ACC112 (cell line): ENCODE results near the gene PDZK1.
"Not testable (repeated sequence)": the region's sequence is repeated elsewhere in the genome, so short reads cannot be mapped to it uniquely, and the experiment has no call there.

ENCODE experiments used
- H2AFZ ChIP-seq: fragments of 200-600 bp; sonication (generic); one replicate; pipeline ENCODE4 v1.6.0; 2017; ENCODE audit warnings: antibody characterized with exemption, low read length; ENCODE audit not compliant: unreplicated experiment
- H3K27ac ChIP-seq: fragments of 200-600 bp; sonication (generic); 2 replicates; pipeline ENCODE4 v1.5.1; 2014; ENCODE audit warnings: low read depth, mild to moderate bottlenecking, antibody characterized with exemption, low read length, moderate library complexity
- H3K27me3 ChIP-seq: fragments of 200-600 bp; sonication (generic); 2 replicates; pipeline ENCODE4 v1.6.1; 2014; ENCODE audit warnings: mild to moderate bottlenecking, antibody characterized with exemption, low read length, moderate library complexity, mixed read lengths; ENCODE audit not compliant: insufficient read depth
- H3K36me3 ChIP-seq: fragments of 200-600 bp; sonication (generic); 2 replicates; pipeline ENCODE4 v1.6.1; 2016; ENCODE audit warnings: mild to moderate bottlenecking, antibody characterized with exemption, low read length, moderate library complexity, mixed read lengths; ENCODE audit not compliant: insufficient read depth
- H3K4me1 ChIP-seq: fragments of 200-600 bp; sonication (generic); one replicate; pipeline ENCODE4 v1.6.1; 2016; ENCODE audit warnings: low read length, mixed read lengths; ENCODE audit not compliant: insufficient read depth, unreplicated experiment, control insufficient read depth
- H3K4me3 ChIP-seq: fragments of 200-600 bp; sonication (generic); 2 replicates; pipeline ENCODE4 v1.5.1; 2014; ENCODE audit warnings: mild to moderate bottlenecking, low read depth, low read length
- H3K79me2 ChIP-seq: fragments of 200-600 bp; sonication (generic); one replicate; pipeline ENCODE4 v1.6.0; 2016; ENCODE audit warnings: low read length; ENCODE audit not compliant: control insufficient read depth, unreplicated experiment, insufficient read depth

The PDZK1 gene

DNA sequence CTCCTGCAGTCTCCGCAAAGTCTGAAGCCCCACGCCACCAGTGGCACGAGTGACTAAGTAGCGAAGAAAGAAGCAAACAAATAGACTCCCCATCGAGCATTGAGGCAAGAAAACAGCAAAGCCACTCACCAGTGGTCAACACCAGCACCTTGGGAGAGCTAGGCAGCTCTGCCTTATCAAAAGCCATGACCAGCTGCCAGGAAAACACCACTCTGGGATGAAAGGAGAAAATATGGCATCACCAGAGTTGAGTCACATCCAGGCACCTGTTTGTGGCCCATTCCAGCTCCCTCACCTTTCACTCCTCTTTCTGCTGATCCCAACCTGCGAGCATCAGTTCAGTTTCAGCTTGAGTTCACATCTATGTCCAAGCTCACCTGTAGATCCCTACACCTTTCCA lies 17.2 kb downstream of the PDZK1 start:
- H3K36me3 ChIP-seq = 0 out of 2 replicates have a peak, but pooled peaks cover 5% of the 10 kb centered on the region
- H3K27me3 ChIP-seq = no peaks in the 10 kb centered on the region
- H3K4me1 ChIP-seq = peaks cover 19% of the 10 kb centered on the region
- H3K27ac ChIP-seq = peak overlapping the region; percentile 56
- H3K79me2 ChIP-seq = no peaks in the 10 kb centered on the region
- no peak overlapping the region for H3K4me3 ChIP-seq
- H2AFZ ChIP-seq = no peak overlapping the region

- Histone ChIP-seq H3K4me1 (peaks cover 19% of the 10 kb centered on the region), H3K27ac (no peak overlapping the region), H3K36me3 (0 out of 2 replicates have a peak, but pooled peaks cover 5% of the 10 kb centered on the region), H3K4me3 (no peak overlapping the region), H3K27me3 (no peaks in the 10 kb centered on the region), H3K79me2 (no peaks in the 10 kb centered on the region), H2AFZ (no peak overlapping the region)
Observed at GRCh38 chr1:145688924-145689323, 18.2 kb downstream of the PDZK1 start.

DNA sequence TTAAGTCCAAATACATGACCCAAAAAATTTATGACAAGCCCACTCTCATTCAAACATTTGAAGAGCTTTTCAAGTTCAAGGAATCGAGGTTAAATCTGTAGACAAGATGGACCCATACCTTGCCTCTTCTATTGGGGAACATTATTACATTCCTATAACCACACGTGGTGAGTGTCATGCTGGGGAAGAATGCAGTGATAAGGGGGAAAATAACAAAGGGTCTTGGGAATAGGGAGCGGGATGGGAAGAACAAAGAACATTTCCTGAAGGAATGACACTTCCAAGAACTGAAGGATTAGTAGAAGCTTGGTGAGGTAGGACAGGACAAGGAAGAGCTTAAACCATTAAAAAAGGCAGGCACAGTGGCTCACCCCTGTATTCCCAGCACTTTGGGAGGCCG lies 18.8 kb downstream of the PDZK1 start:
- Histone ChIP-seq H3K27ac (no peak overlapping the region), H3K4me1 (peaks cover 19% of the 10 kb centered on the region), H3K36me3 (0 out of 2 replicates have a peak, but pooled peaks cover 5% of the 10 kb centered on the region), H3K79me2 (no peaks in the 10 kb centered on the region), H3K4me3 (no peak overlapping the region), H2AFZ (no peak overlapping the region), H3K27me3 (no peaks in the 10 kb centered on the region)

DNA sequence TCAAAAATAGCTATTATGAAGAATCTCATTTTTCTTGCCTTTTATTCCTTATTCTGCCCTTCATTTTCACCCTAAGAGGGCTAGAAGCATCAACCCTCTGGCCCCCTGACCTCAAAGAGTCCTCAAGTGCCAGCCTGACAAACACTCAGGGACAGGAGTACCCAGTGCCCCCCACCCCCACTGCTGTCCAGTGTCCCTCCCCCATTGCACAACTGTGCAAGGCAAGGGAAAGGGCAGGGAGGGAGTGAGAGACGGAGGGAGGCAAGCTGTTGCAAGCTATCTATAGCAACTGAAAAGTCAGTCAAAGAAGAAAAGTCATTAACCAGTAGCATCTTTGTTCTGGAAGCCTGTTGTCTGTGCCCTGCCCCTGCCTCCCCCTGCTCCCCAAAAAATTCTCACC lies 21.1 kb downstream of the PDZK1 start:
- H3K79me2 ChIP-seq, H3K4me3 ChIP-seq, H3K27me3 ChIP-seq, H2AFZ ChIP-seq, H3K27ac ChIP-seq, H3K36me3 ChIP-seq: not testable (repeated sequence)
- peaks cover 14% of the 10 kb centered on the region for H3K4me1 ChIP-seq

DNA sequence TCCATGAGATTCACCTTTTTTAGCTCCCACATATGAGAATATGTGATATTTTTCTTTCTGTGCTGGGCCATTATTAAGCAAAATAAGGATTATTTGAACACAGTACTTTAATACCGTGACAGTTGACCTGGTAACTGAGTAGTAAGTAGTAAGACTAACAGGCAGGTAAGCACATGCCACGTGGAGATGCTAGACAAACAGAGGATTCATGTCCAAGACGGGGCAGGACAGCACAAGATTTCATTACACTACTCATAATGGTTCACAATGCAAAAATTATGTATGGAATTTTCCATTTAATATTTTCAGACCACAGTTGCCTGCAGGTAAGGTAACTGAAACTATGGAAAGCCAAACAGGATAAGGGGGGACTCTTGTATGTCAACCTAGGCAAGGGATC lies 22.3 kb downstream of the PDZK1 start:
- H3K27ac ChIP-seq, H3K4me3 ChIP-seq, H3K27me3 ChIP-seq, H3K79me2 ChIP-seq, H2AFZ ChIP-seq, H3K4me1 ChIP-seq, H3K36me3 ChIP-seq: not testable (repeated sequence)

- not testable (repeated sequence) for H2AFZ ChIP-seq, H3K4me1 ChIP-seq, H3K27ac ChIP-seq, H3K4me3 ChIP-seq, H3K27me3 ChIP-seq, H3K79me2 ChIP-seq, H3K36me3 ChIP-seq
Observed at GRCh38 chr1:145673217-145673616, 34.0 kb downstream of the PDZK1 start.

GRCh38 chr1:145670995-145671745 lies 36.0 kb downstream of the PDZK1 start:
- not testable (repeated sequence) for H2AFZ ChIP-seq

DNA sequence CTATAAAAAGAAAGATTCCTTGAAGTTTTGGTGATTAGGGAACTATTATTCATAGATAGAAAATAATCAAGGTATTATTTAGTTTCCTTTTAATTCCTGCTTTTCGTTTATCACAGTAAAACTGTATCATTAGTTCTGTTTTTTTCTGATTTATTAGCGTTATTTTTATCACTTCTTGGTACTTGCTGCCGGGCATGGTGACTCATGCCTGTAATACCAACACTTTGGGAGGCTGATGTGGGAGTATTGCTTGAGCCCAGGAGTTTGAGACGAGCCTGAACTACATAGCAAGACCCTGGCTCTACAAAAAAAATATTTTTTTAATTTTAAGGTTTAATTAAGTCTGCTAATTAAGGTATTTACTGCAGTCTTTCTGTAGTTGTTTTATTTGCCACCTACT lies 42.2 kb downstream of the PDZK1 start:
- not testable (repeated sequence) for H3K4me3 ChIP-seq, H3K27ac ChIP-seq, H3K27me3 ChIP-seq

More at GRCh38 chr1:145670995-145671745, 36.0 kb downstream of the PDZK1 start:
- not testable (repeated sequence) for H3K27ac ChIP-seq, H3K36me3 ChIP-seq, H3K27me3 ChIP-seq, H3K79me2 ChIP-seq, H3K4me1 ChIP-seq, H3K4me3 ChIP-seq

DNA sequence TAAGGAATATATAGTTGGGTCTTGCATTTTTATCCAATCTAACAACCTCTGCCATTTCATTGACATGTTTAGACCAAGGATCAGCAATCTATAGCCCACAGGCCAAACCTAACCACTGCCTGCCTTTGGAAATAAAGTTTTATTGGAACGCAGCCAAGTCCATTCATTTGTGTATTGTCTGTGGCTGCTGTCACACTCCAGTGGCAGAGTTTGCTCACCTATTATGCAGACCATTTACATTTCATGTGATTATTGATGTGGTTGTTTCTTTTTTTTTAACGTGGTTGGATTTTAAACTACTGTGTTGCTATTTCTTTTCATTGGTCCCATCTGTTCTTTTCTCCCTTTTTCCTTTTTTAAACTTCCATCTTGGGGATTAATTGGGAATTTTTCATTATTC lies 44.7 kb downstream of the PDZK1 start:
- H3K27me3 ChIP-seq, H2AFZ ChIP-seq, H3K27ac ChIP-seq, H3K4me3 ChIP-seq, H3K79me2 ChIP-seq, H3K4me1 ChIP-seq, H3K36me3 ChIP-seq: not testable (repeated sequence)

More for the DNA sequence above, 42.2 kb downstream of the PDZK1 start:
- not testable (repeated sequence) for H3K4me1 ChIP-seq, H3K79me2 ChIP-seq, H3K36me3 ChIP-seq, H2AFZ ChIP-seq

DNA sequence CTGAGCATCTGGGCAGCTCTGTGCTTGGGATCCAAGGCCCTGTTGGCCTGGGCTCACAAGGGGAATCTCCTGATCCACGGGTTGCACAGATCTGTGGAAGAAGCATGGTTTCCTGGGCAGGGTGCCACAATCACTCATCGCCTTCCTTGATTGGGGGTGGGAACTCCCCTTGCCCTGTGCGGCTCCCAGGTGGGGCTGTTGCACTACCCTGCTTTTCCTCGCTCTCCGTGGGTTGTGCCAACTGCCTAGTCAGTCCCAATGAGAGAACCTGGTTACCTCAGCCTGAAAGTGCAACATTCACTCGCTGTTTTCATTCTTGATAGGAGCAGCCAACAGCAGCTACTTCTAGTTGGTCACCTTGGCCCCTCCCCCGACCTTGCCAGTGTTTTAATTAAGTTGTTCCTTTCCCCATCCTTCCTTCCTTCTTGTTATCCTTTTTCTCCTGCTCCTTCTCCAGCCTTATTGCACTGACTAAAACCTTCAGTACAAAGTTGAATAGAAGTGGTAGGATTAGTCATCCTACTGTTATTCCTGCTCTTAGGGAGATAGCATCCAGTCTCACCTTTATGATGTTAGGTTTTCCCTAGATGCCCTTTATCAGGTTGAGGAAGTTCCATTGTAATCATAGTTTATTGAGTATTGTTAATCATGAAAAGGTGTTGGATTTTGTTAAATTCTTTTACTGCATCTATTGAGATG lies 50.8 kb downstream of the PDZK1 start:
- H3K36me3 ChIP-seq, H3K27me3 ChIP-seq, H3K27ac ChIP-seq, H3K4me3 ChIP-seq, H2AFZ ChIP-seq, H3K79me2 ChIP-seq, H3K4me1 ChIP-seq: not testable (repeated sequence)

GRCh38 chr1:145643990-145644389 lies 63.2 kb downstream of the PDZK1 start:
- H3K36me3 ChIP-seq, H3K27ac ChIP-seq, H3K4me1 ChIP-seq, H3K27me3 ChIP-seq, H3K79me2 ChIP-seq, H2AFZ ChIP-seq, H3K4me3 ChIP-seq: not testable (repeated sequence)
